CD4-positive, alpha-beta T cell treated with Interferon gamma for 1 hour (primary cell): ENCODE results near the gene CRYGD.
"Not testable (repeated sequence)": the region's sequence is repeated elsewhere in the genome, so short reads cannot be mapped to it uniquely, and the experiment has no call there.

ENCODE experiments used
- DNase-seq: peaks from one replicate; pipeline ENCODE4 v3.0.0-alpha.2; 2020

The CRYGD gene

DNA sequence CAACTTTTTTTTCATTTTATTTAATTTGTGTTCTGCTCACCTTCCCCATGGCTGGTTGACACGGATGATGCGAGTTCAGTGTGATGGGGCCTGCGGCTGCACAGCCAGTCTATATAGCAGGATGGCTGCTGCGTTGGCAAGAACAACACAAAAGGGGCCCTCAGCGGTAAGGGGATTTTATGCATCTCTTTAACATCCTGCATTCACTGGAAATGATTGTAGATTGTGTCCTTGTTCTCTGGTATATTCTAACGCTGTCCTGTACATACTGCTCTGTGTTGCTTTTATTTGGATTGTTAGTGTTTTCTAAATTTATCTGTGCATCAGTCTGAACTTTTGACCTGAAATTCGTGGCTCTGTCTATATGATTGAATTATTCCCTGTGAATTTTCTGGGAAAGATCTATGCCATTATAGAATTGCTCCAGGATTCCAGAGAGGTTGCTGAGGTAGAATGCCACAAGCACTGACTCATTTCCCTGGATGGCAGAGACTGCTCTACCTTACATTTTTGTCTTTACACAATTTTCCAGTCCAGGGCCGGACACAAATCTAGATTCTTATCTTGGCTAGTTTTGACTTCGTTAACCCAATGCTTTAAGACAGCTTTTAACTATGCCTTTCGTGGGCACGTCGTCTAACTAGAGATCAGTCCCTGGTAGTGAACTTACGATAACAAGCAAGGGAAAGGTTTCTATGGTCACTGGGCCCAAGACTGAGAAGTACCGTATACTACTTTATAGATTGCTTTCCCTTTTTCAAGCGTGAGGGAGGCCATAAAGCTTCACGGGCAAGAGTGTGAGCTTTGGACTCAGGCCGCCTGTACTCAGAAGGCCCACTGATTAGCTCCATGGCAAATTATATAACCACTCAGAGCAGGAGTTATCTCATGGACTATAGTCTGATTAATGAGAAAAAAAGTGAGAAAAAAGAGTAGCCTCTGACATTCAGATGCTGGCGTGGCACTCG, 5.7 kb upstream of the CRYGD start, which contains the start of gene CRYGC:
Gene CRYGC, minus strand, starts transcription at position 85 of the 968 bp plus-strand sequence. Its CDS starts 36 bp downstream, at position 49.
- no peak for DNase-seq

DNA sequence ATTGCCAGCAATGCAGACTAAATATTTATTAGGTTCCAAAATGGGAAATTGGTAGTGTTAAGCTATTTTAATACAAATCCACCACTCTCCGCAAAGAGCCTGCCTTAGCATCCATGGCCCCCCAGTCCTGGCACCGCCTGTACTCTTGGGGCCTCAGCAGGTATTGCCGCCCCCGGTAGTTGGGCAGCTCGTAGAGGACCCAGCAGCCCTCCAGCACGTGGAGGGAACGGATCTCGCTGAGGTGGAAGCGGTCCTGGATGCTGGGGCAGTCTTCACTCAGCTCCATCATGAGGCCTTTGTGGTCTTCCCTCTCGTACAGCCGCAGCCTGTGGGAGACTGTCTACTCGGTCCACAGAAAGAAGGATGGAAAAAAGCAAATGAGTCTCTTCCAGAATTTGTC, 3.8 kb upstream of the CRYGD start:
- no peak for DNase-seq

DNA sequence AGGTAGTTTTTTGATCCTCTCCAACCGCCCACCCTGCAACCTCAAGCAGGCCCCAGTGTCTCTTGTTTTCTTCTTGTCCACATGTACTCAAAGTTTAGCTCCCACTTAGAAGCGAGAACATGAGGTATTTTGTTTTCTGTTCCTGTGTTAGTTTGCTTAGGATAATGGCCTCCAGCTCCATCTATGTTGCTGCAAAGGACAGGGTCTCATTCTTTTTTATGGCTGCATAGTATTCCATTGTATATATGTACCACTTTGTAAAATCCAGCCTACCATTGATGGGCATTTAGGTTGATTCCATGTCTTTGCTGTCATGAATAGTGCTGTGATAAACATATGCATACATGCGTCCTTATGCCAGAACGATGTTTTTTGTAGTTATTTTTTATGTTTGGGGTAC, 2.8 kb upstream of the CRYGD start:
- DNase-seq = no peak

DNA sequence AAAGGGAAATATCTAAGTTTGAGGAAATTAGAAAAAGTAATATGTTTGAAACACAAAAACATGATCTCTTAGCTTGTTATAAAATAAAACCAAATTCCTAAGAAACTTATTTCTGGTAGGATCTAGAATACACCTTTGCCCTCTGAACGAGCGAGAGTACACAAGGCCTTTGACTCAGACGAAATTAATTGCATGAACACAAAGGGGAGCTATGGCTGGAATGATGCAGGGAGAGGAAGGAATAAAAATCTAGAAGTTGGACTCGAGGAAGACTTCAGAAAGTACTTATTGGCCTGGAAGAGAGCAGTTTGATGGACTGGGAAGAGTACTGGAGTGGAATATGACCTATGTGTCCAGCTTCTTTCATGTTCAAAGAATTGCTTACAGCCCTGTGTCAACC, 927 bp upstream of the CRYGD start:
- no peak for DNase-seq

DNA sequence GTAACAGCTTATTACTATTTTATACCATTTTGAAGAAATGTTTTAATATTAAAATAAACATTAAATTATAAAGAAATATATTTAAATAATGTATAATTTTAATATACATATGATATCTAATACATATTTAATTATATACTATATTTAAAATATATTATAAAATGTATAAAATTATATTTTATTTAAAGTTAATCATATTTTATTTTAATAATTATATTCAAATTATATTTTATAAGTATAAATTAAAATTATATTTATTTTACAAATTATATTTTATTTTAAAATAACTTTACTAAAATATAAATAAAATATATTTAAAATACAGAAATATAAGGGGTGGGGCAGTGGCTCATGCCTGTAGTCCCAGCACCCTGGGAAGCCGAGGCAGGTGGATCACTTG, 2.1 kb downstream of the CRYGD start:
- no peak for DNase-seq

DNA sequence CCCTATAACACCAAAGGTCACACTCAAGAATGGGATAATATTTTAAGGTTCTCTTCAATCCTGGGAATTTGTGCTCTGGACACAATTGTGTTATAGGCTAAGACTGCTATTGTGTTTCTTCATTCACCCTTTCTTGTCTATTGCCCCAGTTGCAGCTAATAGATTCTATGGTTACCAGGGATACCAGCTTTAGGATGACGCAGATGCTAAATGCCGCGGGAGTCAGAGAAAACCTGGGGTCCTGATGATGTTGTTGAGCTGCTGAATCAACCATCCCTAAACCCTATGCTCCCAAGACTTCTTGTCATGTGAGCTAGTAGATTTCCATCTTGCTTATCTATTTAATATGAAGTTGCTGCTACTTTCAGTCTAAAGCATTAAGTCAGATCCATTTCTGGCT, 5.4 kb downstream of the CRYGD start:
- DNase-seq = no peak

DNA sequence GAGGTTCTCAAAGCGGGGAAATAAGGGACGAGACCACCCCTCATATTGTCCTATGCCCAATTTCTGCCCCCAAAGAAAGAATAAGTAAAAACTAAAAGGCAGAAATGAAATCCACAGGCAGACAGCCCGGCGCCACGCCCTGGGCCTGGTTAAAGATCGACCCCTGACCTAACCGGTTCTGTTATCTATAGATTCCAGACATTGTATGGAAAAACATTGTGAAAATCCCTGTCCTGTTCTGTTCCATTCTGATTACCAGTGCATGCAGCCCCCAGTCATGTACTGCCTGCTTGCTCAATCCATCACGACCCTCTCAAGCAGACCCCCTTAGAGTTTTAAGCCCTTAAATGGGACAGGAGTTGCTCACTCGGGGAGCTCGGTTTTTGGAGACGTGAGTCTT, 6.9 kb downstream of the CRYGD start:
- not testable (repeated sequence) for DNase-seq

DNA sequence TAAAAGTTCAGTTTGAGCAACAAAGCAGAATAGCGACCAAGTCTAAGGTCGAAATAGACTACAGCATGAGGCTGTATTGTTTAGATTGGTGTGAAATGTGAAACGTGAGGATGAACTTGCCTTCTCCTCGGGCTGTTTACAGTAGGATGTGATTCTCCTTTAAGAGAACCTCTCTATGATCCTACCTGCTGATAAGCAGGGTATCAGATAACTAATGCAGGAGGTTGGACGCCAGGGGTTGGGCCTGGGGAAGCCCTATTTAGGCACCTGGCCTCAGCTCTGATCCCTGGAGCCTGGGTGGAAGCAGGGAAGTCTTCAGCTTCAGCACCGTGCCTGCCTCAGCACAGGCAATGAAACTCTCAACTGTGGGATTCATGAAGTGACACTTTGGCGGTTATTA, 11.4 kb downstream of the CRYGD start:
- no peak for DNase-seq

DNA sequence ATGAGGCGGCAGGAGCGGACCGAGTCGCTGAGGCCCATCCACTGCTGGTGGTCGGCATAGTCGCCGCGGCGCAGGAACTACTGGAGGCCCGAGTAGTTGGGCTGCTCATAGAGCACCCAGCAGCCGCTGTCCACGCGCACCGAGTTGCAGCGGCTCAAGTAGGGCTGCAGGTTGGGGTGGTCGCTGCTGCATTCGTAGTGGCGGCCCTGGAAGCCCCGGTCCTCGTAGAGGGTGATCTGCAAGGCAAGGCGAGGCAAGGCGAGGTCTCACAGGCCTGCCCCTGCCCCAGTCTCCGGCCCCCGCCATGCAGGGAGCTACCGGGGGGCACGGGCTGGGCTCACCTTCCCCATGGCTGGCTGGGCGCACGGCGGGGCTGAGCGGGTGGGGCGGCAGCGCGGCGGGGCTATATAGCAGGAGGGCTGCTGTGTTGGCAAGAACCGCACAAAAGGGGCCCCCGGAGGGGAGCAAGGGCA, 12.0 kb downstream of the CRYGD start:
- not testable (repeated sequence) for DNase-seq

DNA sequence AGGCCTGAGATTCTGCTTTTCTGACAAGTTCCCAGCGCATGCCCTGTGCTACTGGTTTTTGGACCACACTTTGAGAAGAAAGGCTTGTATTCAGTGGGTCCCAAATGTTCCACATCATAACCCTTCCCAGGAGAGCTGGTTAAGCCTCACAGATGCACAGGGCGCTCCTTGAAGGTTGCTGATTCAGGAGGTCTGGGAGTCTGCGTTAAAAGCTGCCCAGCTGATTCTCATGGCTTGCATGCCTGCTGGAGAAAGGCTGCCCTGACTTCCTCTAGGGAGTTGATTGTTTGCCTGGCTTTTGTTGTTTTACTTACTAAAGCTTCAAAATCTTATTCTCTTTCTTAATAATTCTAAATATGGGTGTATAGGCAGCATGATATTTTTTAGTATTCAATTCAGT, 20.7 kb downstream of the CRYGD start:
- no peak for DNase-seq

DNA sequence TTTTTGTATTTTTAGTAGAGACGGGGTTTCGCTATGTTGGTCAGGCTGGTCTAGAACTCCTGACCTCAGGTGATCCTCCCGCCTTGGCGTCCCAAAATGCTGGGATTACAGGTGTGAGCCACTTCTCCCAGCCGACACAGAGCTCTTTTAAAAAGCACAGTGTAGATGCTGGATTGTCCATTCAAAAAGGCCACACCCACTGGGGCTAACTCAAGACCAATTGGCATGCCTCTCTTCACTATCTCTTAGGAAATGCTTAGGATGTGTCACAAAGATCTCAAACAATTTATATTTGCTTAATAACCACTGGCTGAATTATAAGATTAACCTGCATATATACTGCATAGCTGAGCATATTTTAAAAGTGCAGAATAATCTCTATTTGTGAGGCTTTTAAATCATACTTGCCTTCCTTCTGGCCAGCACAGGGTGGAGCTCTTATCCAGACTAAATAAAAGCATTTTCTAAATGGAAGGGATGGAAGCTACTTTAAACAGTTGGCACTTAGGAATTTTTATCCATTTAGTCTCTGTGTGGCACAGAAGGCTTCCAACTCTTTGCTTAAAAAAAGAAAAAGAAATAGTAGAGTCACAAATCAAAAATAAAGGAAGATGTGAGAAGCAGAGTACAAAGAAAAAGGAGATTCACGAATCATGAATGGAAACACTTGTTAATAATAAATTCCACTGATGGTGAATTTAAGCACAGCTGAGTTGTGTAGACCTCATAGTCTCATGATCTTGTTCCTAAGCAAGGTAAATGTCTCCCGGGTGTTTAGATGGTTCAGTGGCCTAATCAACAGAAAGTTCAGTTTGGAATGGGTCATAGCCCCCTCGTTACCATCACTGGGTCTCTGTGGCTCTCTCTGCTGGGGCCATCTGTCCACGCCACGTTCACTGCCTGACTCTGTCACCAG, 22.4 kb downstream of the CRYGD start:
- DNase-seq = no peak

DNA sequence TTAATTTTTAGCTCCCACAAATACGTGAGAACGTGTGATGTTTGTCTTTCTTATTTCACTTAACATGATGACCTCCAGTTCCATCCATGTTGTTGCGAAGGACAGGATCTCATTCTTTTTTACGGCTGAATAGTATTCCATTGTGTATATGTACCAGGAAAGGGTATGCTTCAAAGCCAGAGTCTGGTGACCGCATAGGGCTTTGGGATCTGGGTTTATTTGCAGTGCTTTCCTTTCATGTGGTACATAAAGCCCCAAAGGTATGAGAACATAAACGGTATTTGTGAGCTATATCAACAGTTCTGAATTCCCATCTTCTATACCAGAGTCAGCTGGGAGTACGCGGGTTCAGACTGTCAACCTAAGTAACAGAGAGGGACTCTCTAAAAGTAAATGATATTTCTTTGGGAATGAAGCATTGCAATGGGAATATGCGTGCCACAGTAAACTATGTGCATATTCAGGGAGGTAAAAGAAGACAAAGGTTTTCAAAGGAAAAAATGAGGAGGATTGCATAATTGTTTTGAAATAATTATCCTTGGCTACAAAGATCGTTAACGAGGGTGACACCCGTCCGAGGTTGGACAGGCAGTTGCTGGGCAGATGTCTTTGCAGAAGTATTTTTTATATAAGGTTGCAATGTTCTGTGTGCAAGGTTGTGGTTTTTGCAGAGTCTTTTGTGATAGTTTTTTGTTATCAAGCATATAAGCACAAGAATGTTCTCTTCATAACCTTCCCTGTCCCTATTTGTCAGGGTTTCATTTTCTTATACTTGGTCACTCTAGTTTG, 24.4 kb downstream of the CRYGD start:
- no peak for DNase-seq

DNA sequence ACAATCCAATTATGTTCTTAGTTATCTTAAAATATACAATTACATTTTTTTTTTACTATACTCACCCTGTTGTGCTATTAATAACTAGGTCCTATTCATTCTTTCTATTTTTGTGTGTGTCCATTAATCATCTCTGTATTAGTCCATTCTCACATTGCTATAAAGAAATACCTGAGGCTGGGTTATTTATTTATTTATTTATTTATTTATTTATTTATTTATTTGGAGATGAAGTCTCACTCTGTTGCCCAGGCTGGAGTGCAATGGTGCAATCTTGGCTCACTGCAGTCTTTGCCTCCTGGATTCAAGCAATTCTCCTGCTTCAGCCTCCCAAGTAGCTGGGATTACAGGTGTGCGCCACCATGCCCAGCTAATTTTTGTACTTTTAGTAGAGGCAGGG, 25.6 kb downstream of the CRYGD start:
- not testable (repeated sequence) for DNase-seq

DNA sequence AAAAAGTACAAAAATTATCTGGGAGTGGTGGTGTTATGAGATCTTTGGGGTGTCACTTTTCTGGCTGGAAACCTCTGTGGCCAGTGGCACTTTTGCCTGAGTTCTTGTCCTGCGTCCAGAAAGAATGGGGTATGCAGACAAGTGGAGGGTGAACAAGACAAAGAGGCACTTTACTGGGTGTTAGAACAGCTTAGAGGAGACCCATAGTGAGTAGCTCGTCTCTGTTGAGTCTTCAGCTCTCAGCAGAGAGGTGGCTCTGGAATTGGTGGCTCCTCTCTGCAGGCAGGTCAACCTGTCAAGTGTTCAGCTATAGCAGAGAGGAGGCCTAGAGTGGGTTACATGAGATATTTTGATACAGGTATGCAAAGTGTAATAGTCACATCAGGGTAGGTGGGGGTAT, 26.1 kb downstream of the CRYGD start:
- DNase-seq = no peak

DNA sequence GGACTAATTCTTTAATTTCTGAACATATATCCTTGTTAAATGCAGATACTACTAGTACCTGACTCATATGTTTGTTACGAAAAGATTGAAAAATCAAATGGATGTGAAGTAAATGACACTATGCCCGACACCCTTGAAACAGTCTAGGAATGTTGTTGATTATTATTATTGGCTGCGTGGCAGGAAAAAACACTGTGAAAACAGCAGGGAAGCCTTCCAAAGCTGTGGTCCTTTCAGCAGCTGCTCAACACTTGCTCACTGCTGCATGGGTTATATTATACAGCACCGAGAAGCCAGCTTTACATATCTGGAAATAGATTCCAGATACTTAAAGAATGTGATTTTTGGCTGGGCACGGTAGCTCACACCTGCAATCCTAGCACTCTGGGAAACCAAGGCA, 26.5 kb downstream of the CRYGD start:
- no peak for DNase-seq

DNA sequence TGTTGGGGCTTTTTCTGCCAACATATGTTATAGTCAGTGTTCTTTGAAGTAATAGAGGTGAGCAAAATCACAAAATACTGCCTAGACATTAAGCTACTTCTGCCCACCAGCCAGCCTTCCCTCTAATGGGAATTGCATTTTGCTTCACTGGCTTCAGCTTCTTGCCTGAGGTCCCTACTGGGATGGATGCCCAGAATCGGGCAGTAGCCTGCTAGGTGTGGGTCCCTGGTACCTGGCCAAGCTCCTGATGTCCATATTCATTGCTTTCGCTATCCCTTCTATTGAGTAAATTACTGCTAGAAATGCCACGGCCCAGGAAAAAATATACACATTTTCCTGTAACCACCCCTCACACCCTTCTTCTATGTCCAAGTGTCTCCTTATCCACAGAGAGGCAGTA, 27.0 kb downstream of the CRYGD start:
- DNase-seq = no peak

DNA sequence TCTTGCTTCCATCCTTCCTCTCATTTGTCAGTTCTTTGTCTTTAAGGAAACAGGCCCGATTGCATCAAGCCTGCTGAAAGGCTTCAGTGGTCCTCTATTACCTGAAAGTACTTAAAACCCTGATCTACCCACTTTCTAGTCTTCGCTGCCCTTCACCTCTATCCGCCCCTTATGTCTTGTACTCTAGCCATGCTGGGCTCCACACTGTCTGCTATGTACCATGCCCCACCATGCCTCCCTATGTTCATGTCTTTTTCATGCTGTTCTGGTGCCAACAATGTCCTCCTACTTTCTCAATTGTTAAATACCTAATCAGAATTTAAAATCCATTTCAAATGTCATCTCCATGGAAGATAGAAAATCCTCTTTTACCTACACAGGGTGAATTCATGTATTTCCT, 28.2 kb downstream of the CRYGD start:
- DNase-seq = no peak

DNA sequence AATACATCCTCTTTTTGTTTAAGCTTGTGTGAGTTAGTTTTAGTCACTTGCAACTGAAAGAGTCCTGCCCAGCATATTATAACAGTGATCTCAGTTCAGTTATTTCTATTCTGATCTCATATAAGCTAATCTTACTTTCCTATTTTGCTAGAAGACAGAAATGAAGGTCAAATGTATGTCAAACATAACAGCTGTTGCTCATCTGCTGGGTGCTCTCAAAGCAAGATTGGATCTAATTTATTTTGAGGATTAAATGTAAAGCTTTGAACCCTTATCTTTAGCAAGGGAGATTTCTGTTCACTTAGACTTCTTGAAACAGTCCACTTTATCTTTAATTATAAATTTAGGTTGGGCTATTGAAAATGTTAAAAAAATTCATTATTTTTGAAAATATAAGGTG, 31.2 kb downstream of the CRYGD start:
- no peak for DNase-seq

DNA sequence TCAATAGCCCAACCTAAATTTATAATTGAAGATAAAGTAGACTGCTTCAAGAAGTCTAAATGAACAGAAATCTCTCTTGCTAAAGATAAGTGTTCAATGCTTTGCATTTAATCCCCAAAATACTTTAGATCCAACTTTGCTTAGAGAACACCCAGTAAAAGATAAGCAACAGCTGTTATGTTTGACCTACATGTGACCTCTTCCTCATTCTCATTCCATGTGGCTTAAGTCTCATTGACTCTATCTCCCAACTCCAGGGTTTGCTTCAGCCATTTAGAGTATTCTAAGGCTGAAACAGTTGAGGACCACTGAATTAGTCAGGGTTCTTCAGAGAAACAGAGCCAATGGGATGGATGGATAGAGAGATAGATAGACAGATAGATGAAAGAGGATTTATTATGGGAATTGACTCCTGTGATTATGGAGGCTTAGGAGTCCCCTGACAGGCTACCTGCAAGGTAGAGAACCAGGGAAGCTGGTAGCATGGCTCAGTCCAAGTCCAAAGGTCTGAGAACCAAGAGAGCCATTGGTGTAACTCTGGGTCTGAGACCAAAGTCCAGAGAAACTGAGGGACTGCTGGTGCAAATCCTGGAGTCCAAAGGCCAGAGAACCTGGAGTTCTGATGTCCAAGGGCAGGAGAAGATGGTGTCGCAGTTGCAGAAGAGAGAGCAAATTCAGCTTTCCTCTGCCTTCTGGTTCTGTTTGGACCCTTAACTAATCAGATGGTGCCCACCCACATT, 32.1 kb downstream of the CRYGD start:
- no peak for DNase-seq

DNA sequence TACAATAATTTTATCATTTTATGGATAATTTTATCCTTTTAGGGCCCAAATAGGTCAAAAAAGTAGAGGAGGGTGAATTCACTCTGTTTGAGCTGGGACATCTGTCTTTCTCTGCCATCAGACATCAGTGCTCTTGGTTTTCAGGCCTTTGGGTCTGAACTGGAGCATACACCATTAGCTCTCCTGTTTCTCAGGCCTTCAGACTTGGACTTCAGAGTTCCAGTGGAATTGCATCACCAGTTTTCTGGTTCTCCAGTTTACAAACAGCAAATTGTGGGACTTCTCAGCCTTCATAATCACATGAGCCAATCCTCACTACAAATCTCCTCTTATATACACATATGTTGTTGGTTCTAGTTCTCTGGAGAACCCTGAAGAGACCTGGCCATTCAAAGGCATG, 33.9 kb downstream of the CRYGD start:
- DNase-seq = no peak

DNA sequence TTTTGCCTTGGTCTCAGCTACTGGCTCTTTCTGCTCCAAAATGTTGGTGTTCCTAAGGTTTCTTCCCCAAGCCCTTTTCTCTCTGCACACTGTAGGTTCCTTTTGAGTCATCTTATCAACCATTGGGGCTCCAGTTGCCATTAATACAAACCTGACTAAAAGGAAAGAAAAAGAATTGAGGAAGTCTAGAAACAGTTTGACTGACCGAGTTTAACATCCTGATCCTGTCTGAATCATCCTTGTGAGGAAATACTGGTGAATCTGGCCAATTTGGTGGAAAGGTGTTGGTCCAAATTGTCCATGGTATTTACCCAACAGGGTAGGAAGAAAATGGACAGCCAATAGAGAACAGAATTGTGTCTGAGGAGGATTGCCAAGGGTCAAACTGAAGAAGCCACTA, 38.3 kb downstream of the CRYGD start:
- no peak for DNase-seq

DNA sequence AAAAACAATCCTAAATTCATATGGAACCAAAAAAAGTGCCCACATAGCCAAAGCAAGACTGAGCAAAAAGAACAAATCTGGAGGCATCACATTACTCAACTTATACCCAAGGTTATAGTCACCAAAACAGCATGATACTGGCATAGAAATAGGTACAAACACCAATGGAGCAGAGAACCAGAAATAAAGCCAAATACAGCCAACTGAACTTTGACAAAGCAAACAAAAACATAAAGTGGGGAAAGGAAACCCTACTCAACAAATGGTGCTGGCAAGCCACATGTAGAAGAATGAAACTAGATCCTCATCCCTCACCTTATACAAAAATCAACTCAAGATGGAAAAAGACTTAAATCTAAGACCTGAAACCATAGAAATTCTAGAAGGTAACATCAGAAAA, 40.5 kb downstream of the CRYGD start:
- DNase-seq = no peak
